Liver (tissue), 3 donors: ENCODE results near the gene SPG21.

Experiments used
- EGR1 ChIP-seq, 2 donors: IDR thresholded peaks; 2 replicates each; pipeline ENCODE4 v1.6.1; 2016 to 2018; ENCODE audit warnings: antibody characterized with exemption in 2 of 2, low read depth in 2 of 2
- HNF4A ChIP-seq, 2 donors: conservative IDR thresholded peaks; 2 replicates each; pipeline ENCODE4 v1.6.1; 2016; ENCODE audit warnings: antibody characterized with exemption in 2 of 2, mild to moderate bottlenecking in 2 of 2
- NR2F2 ChIP-seq: IDR thresholded peaks from 2 replicates; pipeline ENCODE4 v1.6.1; 2016; ENCODE audit warnings: antibody characterized with exemption
- TAF1 ChIP-seq: conservative IDR thresholded peaks from 2 replicates; pipeline ENCODE4 v1.6.1; 2016; ENCODE audit warnings: antibody characterized with exemption, mild to moderate bottlenecking
- YY1 ChIP-seq: IDR thresholded peaks from 2 replicates; pipeline ENCODE4 v1.6.1; 2016; ENCODE audit warnings: antibody characterized with exemption, mild to moderate bottlenecking
- TF ChIP-seq, protein P1 (sequence below): fragments of 150-350 bp; IDR thresholded peaks from 2 replicates; pipeline ENCODE4 v1.5.1; 2017; ENCODE audit warnings: improper control_type of control experiment, low read depth, low read length; ENCODE audit not compliant: missing input control
- TF ChIP-seq, protein P2 (sequence below): IDR thresholded peaks from 2 replicates; pipeline ENCODE4 v1.6.1; 2016; ENCODE audit warnings: antibody characterized with exemption
- TF ChIP-seq, protein P3 (sequence below): IDR thresholded peaks from 2 replicates; pipeline ENCODE4 v1.6.1; 2016; ENCODE audit warnings: antibody characterized with exemption
- TF ChIP-seq, protein P4 (sequence below): IDR thresholded peaks from 2 replicates; pipeline ENCODE4 v1.6.1; 2016; ENCODE audit warnings: antibody characterized with exemption, mild to moderate bottlenecking
- donor health status: healthy.
- donor health status: healthy.

DNA sequence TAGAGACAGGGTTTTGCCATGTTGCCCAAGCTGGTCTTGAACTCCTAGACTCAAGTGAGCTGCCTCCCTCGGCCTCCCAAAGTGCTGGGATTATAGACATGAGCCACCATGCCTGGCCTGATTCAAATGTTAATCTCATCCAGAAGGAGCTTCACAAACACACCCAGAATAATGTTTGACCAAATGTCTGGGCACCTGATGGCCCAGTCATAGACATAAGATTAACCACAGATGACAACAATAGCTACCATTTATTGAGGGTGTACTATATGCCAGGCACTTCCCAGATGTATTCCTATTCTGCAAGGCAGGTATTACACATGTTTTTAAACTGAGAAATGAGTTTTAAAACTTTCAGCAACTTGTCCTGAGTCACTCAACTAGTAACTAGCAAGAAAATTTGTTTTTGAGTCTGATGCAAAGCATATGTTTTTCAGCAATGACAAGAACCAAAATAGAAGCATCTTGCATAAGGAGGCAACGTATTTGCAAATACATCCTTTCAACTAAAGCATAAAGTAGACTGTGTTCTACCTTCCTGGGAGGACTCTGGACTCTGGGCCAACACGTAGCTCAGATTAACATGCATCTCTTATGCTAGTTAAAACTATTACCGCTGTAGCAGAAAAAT lies 8.1 kb upstream of the SPG21 start:
- TF ChIP-seq, protein P1, sequence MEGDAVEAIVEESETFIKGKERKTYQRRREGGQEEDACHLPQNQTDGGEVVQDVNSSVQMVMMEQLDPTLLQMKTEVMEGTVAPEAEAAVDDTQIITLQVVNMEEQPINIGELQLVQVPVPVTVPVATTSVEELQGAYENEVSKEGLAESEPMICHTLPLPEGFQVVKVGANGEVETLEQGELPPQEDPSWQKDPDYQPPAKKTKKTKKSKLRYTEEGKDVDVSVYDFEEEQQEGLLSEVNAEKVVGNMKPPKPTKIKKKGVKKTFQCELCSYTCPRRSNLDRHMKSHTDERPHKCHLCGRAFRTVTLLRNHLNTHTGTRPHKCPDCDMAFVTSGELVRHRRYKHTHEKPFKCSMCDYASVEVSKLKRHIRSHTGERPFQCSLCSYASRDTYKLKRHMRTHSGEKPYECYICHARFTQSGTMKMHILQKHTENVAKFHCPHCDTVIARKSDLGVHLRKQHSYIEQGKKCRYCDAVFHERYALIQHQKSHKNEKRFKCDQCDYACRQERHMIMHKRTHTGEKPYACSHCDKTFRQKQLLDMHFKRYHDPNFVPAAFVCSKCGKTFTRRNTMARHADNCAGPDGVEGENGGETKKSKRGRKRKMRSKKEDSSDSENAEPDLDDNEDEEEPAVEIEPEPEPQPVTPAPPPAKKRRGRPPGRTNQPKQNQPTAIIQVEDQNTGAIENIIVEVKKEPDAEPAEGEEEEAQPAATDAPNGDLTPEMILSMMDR: no peak
- TF ChIP-seq YY1 (no peak), HNF4A (conservative IDR thresholded peaks at IDR 0.05) (no peak), TAF1 (no peak), EGR1 (IDR thresholded peaks at IDR 0.05; ENCODE audit: low read depth in 2 of 2) (no peak), NR2F2 (no peak)
- TF ChIP-seq, protein P2, sequence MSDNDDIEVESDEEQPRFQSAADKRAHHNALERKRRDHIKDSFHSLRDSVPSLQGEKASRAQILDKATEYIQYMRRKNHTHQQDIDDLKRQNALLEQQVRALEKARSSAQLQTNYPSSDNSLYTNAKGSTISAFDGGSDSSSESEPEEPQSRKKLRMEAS: no peak
- TF ChIP-seq, protein P3, sequence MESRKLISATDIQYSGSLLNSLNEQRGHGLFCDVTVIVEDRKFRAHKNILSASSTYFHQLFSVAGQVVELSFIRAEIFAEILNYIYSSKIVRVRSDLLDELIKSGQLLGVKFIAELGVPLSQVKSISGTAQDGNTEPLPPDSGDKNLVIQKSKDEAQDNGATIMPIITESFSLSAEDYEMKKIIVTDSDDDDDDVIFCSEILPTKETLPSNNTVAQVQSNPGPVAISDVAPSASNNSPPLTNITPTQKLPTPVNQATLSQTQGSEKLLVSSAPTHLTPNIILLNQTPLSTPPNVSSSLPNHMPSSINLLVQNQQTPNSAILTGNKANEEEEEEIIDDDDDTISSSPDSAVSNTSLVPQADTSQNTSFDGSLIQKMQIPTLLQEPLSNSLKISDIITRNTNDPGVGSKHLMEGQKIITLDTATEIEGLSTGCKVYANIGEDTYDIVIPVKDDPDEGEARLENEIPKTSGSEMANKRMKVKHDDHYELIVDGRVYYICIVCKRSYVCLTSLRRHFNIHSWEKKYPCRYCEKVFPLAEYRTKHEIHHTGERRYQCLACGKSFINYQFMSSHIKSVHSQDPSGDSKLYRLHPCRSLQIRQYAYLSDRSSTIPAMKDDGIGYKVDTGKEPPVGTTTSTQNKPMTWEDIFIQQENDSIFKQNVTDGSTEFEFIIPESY: no peak
- TF ChIP-seq, protein P4, sequence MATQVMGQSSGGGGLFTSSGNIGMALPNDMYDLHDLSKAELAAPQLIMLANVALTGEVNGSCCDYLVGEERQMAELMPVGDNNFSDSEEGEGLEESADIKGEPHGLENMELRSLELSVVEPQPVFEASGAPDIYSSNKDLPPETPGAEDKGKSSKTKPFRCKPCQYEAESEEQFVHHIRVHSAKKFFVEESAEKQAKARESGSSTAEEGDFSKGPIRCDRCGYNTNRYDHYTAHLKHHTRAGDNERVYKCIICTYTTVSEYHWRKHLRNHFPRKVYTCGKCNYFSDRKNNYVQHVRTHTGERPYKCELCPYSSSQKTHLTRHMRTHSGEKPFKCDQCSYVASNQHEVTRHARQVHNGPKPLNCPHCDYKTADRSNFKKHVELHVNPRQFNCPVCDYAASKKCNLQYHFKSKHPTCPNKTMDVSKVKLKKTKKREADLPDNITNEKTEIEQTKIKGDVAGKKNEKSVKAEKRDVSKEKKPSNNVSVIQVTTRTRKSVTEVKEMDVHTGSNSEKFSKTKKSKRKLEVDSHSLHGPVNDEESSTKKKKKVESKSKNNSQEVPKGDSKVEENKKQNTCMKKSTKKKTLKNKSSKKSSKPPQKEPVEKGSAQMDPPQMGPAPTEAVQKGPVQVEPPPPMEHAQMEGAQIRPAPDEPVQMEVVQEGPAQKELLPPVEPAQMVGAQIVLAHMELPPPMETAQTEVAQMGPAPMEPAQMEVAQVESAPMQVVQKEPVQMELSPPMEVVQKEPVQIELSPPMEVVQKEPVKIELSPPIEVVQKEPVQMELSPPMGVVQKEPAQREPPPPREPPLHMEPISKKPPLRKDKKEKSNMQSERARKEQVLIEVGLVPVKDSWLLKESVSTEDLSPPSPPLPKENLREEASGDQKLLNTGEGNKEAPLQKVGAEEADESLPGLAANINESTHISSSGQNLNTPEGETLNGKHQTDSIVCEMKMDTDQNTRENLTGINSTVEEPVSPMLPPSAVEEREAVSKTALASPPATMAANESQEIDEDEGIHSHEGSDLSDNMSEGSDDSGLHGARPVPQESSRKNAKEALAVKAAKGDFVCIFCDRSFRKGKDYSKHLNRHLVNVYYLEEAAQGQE: no peak
